HG03175 (cell line): ENCODE measurements around the gene GDI2.

Source experiments
- ATAC-seq: cut with Tn5 transposase; IDR thresholded peaks from one replicate; pipeline ENCODE4 v1.9.1; 2021; ENCODE audit warnings: mild to moderate bottlenecking, moderate library complexity; ENCODE audit not compliant: unreplicated experiment

GDI2 gene

DNA sequence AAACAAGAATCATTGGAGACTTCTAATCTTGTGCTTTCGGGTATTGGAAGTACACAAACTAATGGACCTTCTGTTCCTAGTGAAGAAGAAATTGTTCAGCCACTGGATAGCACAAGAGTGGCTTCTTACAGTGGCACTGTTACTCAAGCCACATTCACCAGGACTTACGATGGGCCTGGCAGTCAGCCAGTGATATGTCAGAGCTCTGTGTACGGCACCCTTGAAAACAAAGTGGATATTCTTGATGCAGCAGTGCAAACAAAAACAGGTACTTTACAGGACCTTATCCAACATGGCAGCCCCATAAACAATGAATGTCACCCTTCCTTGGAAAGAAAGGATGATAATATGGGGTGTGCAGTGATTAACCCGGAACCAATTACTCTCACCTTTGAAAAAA, 67.0 kb downstream of the GDI2 start:
- ATAC-seq: no peak

DNA sequence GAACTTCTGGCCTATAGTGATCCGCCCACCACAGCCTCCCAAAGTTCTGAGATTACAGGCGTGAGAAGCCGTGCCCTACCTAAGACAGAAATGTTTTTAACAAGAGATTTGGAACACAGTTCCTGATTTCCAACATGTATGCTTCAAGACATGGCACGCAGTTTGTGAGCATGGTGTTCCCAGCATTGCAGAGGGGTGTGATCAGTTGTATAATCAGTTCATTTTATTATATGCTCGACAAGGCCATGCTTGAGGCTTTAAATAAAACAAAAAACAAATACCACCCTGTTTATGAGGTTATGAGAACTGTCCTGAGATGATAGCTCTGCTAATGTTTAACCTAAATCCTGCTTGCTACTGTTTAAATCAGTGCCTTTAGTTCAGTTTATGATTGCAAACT, 68.4 kb downstream of the GDI2 start:
- no peak for ATAC-seq

DNA sequence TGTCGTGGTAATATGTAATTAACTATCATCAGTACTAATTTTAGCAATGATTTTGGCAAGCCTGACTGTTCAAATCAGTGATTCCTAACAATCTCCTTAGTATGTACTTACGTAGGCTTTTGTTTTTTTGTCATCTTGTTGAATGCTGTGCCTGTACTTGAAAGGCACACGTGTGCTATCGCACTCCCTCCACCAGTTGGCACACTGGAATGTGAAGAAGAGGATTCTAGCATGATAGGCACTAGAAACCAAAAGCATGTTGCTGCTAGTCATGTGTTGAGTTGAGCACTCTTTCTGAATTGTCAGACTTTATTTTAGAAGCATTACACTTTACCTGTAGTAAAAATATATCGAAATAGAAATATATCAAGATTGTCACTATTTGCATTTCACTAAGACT, 69.5 kb downstream of the GDI2 start:
- no peak for ATAC-seq

DNA sequence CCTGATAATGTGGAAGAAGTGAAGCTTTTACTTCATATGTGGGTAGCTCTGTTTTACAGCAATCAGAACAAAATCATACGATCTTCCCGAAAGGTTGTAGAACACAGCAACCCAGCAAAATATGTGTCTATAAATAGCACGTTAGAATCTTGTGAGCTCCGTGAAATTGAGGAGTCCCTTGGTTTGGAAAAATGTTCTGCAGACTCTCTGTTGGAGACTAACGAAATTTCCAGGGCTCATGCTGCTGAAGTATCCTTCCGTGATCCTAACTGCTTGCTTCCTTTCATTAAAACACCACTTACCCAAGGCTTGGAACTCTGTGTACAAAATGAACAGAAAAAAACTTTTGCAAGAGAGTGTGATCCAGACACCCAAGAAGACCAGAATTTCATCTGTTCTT, 71.1 kb downstream of the GDI2 start:
- ATAC-seq: no peak

DNA sequence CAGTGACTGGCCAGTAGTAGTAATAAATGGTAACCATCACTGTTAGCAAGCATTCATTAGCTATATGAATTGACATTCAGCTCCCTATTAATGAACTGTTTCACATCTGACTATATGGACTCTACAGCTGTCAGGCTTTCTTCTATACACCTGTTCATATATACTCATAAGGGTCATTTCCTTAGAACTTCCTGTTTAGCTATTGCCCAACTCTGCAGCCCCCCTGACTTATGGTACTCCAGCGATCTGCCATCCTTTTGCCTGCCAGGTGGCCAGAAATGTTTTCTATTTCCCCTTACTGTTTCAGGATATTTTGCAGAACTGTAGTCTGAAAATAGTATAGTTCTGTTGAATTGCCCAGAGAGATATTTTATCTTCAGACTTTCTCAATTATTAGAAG, 72.0 kb downstream of the GDI2 start:
- ATAC-seq: no peak

DNA sequence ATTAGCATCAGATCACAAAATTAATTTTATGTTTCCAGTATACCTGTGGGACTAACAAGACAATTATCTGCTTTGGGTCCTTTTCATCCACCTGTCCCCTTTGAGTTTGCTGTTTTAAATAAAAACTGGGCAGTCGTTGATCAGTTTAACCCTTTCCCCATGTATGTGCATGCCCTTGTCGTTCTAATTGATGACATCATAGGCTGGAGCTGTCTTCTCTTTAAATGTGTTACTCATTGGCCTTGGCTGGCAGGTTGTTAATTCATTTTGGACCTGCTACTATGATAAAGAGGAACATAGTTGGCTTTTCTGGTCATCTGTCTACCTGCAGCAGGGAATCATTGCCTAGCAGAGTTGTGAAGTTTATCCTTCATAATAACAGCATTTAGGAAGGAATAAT, 74.8 kb downstream of the GDI2 start:
- ATAC-seq: no peak

DNA sequence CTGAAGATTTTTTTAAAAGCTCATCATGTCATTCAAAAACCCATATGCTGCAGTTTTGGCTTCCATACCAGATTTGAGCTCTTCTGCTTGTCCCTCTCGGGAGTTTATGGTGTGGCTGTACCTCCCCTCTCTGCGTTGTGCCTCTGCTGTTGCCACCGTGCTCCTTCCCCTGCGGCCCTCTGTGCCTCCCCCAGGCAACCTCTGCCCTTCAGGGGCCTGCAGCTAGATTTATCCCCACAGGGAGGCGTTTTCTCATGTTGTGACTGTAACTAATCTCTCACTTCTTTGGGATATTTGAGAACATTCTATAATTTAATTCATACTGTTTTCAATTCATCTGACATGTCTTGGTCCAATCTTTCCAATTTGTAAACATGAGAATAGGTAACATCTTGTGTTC, 75.9 kb downstream of the GDI2 start:
- no peak for ATAC-seq

DNA sequence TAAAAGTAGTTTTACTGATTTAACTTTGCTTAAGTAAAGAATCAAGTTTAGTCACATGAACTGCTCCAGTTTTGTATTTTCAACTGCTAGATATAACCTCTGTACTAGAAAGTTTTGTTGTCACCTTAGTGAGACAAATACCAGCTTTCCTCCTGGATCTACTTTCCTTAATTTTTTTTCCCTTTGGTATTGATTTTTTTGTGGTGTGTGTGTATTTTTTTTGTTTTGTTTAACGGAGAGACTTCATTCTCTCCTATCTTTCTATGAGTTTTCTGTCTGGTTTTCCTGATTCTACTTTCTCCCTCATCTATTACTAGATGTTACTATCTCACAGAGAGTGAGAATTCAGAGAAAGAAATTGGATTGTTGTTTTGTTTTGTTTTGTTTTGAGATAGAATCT, 76.6 kb downstream of the GDI2 start:
- no peak for ATAC-seq

DNA sequence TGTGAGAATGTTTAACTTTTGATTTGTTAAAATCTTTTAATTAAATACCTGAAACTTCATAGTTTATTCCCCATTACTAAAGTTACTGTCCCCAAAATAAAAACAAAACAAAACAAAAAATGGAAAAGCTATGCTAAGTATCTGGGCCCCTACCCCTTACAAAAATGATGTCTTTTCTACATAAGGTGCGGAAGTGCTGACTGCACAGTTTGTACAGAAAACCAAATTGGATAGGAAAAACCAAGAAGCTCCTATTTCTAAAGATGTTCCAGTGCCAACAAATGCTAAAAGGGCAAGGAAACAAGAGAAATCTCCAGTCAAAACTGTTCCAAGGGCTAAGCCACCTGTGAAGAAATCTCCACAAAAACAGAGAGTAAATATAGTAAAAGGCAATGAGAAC, 78.1 kb downstream of the GDI2 start:
- no peak for ATAC-seq

DNA sequence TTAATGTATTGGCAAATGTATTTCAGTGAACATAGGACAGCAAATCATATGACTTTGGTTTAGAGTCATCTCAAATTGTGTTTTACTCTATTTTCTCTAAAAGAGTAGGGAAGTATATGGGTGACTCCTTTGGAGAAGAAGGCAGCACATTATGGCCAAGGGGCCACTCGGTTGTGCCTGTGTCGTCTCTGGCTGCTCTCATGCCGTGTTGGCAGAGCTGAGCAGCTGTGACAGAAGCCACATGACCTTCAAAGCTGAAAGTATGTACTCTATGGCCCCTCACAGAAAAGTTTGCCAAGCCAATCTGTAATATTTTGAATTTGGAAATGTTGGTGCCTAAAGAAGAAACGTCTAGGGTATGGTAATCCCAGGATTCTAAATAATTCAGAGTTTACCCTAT, 81.1 kb downstream of the GDI2 start:
- ATAC-seq: no peak

DNA sequence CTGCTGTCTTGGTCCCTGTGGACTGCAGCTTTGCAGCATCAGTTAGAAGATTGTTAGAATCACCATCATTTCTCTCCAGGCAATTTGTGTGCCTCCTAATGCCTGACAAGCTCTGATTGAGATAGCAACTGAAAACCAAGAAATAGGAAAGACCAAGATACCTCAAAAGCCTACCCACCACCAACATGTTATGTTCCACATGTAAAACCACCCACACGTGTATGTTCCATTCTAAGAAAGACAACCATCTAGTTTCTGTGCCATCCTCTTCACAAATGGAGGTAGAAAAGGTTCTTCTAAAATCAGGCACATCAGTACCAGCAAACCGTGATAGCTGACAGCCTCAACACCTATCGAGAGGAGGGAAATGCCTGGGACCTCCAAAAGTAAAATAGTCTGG, 81.7 kb downstream of the GDI2 start:
- ATAC-seq: no peak

DNA sequence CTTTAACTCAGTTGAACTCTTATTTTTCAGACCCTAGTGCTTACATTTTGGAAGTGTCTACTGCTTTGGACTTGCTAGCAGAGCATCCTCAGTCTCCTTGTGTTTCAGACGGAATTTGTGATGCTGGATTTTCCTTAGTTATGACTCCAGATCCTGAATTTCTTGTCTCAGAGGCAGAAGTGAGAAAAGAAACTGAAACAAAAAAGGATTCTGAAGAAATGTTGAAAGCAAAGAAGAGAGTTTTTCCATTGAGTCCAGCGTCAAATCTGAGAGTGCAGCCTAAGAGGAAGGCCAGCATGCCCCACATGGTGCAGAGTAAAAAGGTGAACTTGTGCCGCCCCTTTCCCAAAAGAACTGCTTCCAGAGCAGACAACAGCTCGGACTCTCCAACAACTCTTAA, 82.5 kb downstream of the GDI2 start:
- no peak for ATAC-seq

DNA sequence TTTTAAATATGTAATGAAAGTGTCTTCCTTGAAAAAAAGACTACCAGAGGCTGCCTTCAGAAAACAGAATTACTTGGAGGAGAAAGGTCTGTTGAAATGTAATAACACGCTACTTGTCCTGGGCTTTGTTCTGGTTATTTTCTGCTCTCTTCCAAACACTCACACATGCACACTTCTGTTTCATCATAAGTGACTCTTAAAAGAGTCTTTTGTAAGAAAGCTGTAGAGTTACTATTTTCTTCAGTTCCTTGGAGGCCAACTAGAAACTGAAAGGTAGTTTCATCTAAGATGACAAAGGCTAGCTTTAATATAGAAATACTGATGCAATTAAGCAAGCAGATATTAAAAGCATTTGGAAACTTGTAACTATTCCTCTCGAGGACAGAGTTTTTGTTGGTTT, 89.5 kb downstream of the GDI2 start:
- ATAC-seq: no peak

DNA sequence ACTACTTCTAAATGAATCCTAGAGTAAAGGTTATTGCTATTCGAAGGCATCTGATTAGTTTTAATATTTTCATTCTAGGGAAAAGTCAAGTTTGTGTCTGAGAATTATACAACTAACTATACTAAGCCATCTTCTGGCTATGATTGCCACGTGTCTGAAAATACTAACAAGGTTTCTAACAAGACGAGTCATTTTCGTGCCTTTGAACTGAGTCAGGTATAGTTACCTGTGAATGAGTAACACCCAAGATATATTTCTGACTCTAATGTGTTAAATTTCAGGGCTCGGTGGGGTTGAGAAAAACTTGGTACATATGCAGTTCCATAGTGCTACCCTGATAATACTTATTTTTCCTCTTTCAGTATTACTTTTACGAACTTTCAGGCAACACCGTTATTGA, 93.1 kb downstream of the GDI2 start:
- ATAC-seq: no peak

DNA sequence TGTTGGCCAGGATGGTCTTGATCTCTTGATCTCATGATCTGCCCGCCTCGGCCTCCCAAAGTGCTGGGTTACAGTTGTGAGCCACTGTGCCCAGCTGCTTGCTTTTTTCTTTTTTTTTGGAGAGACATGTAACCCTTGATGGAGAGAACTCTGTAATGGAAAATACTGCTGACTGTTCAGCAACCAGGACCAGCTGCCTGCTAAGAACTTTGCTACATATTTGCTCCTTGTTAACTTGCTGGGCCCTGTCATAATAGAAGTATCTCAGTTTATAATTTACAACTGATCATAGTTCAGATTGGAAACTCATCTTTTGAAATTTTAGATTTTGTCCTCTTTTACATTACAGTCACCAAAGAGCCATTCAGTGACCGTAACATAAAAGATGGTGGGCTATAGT, 93.7 kb downstream of the GDI2 start:
- ATAC-seq: no peak
